GM12801 (cell line): ENCODE measurements around the gene PPP1R37.
A peak's percentile ranks its signal among the peaks of the same experiment; 100 is the strongest.

Source experiments
- TF ChIP-seq, protein P1 (sequence below): IDR thresholded peaks from one replicate; pipeline ENCODE4 v1.5.1; 2011; ENCODE audit warnings: control low read depth; ENCODE audit not compliant: insufficient read length; ENCODE audit errors: extremely low read depth

The PPP1R37 gene

DNA sequence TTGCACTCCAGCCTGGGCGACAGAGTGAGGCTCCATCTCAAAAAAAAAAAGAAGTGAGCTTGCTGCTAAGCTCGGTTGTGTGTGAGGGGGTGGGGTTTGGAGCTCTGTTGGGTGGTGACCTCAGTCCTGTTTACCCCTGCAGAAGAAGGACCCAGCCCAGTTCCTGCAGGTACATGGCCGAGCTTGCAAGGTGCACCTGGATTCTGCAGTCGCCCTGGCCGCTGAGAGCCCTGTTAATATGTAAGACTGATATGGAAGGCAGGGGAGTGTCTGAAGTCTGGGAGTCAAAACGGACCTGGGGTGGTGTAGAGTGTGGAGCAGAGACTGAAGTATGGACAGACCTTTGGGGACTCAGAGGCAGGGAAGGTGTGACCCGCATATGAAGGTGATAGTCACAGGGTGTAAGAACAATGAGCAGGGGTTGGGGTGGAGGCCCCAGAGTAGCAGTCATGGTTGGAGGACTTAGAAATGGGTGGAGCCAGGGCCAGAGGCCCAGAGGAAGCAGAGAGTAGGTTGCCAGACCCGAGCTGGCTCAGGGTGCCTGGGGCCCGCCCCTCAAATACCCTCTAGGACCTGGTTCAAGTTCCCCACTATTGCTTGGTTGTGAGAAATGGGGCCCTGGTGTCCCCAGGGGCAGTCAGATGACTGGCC lies 40.9 kb upstream of the PPP1R37 start:
- TF ChIP-seq, protein P1, sequence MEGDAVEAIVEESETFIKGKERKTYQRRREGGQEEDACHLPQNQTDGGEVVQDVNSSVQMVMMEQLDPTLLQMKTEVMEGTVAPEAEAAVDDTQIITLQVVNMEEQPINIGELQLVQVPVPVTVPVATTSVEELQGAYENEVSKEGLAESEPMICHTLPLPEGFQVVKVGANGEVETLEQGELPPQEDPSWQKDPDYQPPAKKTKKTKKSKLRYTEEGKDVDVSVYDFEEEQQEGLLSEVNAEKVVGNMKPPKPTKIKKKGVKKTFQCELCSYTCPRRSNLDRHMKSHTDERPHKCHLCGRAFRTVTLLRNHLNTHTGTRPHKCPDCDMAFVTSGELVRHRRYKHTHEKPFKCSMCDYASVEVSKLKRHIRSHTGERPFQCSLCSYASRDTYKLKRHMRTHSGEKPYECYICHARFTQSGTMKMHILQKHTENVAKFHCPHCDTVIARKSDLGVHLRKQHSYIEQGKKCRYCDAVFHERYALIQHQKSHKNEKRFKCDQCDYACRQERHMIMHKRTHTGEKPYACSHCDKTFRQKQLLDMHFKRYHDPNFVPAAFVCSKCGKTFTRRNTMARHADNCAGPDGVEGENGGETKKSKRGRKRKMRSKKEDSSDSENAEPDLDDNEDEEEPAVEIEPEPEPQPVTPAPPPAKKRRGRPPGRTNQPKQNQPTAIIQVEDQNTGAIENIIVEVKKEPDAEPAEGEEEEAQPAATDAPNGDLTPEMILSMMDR = no peak

GRCh38 chr19:45056831-45057230 lies 36.1 kb upstream of the PPP1R37 start:
- TF ChIP-seq, protein P1 = no peak

DNA sequence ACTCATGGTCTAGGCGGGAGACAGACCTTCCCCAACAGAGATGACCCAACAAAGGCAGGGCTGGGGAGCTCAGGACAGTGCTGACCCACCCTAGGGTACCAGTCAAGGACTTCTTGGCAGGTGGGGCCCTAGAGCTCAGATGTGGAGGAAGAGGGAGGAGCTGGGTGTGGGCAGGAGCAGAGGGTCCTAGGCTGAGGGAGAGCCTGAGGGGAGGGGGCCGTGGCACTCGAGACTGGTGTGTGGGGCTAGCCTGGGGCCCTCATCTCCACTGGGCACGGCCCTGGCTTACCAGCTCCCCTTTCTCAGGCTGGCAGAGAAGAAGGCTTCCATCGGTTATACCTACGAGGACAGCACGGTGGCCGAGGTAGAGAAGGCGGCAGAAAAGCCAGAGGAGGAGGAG lies 35.5 kb upstream of the PPP1R37 start:
- TF ChIP-seq, protein P1 = no peak

DNA sequence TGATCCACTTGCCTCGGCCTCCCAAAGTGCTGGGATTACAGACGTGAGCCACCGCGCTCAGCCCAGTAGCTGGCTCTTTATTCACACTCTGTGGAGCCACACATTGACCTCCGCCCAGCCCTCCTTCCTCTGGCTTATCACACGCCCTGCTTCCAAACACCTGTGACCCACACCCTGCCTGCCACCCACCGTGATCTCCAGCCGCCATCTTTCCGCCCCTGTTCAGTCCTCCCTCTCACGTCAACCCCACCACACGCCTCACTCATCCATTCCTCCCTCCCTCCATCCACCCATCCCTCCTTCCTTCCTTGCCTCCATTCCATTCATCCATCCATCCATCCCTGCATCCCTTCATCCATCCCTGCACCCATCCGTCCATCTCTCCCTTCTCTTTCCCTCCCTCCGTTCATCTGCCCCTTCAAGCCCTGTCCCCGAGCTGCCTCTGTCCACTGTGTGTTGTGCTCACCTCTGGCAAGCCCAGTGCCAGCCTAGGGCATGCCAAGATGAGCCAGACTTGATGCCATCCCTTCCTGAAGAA lies 34.3 kb upstream of the PPP1R37 start:
- TF ChIP-seq, protein P1 = no peak

- TF ChIP-seq, protein P1 = peak; percentile 81
Observed at GRCh38 chr19:45059258-45059965, 33.6 kb upstream of the PPP1R37 start.

DNA sequence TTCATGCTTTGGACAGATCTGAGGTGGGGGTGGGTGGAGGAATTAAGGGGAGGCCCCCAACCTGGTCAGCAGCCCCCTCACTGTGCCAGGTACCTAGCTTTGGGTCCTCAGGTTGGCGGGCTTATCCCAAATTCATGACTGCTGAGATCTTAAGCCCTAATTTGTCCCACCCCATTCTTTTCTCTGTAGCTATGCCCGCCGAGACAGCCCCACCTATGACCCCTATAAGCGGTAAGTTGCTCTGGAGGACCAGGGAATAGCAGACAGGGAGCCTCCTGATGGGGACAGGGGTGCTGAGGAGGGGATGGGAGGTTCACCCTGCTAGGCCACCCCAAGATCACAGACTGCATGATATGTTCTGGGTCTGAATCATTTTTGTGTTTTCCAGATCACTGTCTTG lies 31.0 kb upstream of the PPP1R37 start:
- TF ChIP-seq, protein P1 = no peak

DNA sequence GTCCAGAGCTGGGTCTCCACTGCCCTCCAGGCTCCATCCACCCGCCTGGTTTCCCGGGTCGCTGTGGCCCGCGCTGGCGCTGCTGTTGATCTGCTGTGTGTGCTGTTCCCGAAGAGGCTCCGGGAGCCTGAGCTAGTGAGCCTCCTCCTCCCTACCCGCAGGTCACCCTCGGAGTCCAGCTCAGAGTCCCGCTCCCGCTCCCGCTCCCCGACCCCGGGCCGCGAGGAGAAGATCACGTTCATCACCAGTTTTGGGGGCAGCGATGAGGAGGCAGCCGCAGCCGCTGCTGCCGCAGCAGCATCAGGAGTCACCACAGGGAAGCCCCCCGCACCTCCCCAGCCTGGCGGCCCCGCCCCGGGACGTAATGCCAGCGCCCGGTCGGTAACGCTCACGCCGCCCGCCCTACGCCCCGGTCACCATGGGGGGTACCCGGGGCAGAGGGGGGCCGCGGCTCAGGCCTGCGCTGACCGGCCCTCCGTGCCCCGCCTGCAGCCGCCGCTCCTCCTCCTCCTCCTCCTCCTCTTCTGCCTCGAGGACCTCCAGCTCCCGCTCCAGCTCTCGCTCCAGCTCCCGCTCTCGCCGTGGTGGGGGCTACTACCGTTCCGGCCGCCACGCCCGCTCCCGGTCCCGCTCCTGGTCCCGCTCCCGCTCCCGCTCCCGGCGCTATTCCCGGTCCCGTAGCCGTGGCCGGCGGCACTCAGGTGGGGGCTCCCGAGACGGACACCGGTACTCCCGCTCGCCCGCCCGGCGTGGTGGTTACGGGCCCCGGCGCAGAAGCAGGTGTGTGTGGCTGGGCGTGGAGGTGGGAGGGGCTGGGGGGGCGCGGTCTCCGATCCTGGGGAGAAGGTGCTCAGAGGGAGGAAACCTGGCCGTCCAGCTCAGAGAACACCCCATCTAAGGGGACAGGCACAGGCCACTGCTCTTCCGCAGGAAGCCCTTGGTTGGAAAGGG lies 28.9 kb upstream of the PPP1R37 start:
- TF ChIP-seq, protein P1 = no peak
